Measurements from ENCODE around the gene ITPKC.

Gene ITPKC

DNA sequence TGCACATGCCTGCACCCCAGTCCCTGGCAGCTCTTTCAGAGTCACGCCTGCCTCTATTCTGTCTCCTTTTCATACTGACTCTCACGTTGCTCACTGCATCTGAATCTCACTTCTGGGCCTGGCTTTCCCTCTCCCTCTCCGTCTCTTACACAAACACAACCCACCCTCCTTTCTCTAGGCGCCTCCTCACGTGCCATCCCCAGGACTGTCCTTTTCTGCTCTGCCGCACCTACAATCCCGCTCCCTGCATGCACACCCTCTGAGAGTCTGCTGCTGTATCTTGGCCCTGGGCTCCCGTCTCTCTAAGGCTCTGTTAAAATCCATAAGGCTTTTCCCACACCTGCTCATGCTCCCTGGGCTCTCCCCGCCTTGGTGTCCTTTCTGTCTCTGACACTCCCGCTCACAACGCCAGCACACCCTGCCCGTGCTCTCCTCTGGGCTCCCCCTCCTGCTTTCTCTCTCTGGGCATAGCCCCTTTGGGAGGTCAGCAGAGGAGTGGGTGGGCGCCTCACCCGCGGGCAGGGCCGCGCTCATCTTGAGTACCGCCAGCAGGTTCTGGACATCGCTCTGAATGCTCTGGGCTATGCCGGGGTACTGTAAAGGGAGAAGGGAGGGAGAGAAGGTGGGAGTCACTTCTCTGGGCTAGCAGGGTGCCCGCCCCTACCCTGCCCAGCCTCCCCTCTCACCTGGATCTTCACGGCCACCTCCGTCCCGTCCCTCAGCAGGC, 13.7 kb upstream of the ITPKC start:
- TF ChIP-seq, protein P1, sequence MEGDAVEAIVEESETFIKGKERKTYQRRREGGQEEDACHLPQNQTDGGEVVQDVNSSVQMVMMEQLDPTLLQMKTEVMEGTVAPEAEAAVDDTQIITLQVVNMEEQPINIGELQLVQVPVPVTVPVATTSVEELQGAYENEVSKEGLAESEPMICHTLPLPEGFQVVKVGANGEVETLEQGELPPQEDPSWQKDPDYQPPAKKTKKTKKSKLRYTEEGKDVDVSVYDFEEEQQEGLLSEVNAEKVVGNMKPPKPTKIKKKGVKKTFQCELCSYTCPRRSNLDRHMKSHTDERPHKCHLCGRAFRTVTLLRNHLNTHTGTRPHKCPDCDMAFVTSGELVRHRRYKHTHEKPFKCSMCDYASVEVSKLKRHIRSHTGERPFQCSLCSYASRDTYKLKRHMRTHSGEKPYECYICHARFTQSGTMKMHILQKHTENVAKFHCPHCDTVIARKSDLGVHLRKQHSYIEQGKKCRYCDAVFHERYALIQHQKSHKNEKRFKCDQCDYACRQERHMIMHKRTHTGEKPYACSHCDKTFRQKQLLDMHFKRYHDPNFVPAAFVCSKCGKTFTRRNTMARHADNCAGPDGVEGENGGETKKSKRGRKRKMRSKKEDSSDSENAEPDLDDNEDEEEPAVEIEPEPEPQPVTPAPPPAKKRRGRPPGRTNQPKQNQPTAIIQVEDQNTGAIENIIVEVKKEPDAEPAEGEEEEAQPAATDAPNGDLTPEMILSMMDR (IDR thresholded peaks at IDR 0.05; ENCODE audit: insufficient read depth, low read depth, low read length, missing control alignments) = no peak
- H3K4me3 ChIP-seq (ENCODE audit: low read depth, low read length) = no peak overlapping the region
- DNase-seq (ENCODE audit: low read depth) = no peak

DNA sequence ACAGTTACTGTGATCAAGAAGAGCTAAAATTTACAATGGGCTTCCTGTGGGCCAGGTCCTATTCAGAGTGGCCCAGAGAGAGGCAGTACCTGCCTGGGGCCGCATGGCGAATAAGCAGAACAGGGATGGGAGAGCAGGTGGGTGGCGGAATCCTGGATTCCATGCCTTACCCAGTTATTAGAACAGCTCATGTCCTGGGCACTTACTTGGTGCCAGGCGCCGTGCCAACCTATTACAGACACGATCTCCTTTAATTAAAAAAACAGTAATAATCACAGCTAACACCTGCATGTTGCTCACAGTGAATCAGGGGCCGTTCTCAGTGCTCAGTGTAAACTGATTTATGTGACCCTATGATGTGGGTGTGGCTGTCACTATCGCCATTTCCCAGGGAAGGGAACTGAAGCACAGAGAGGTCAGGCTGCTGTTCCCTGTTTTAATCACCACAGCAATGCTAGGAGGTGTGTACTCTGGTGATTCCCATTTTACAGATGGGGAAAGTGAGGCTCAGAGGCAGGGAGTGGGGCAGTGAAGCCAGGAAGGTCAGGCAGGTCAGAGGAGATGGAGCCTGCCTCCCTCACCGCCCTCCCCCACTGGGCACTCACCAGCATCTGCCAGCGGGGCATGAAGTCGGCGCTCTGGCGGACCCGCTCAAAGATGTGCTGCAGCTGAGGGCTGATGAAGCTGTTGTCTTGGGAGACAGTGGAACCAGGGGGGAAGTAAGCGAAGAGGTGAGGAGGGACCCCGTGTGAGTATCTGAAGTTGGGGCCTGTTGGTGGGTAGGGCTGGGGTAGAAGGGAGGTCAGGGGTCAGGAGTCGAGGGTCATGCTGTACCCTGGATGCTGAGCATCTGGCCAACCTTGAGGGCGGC, 12.2 kb upstream of the ITPKC start:
- no peak for DNase-seq (ENCODE audit: low read depth)
- no peak overlapping the region for H3K4me3 ChIP-seq (ENCODE audit: low read depth, low read length)
- TF ChIP-seq, protein P1 (IDR thresholded peaks at IDR 0.05; ENCODE audit: insufficient read depth, low read depth, low read length, missing control alignments) = no peak

DNA sequence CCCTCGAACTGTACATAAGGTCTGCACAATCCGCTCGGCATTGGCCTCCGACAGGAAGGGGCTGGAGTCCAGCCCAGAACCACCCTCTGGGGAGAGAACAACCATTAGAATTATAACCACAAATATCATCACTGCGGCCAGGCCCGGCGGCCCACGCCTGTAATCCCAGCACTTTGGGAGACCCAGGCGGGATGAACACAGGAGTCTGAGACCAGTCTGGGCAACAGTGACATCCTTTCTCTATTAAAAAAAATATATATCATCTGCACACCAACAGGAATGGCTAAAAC, 11.6 kb upstream of the ITPKC start:
- TF ChIP-seq, protein P1 (IDR thresholded peaks at IDR 0.05; ENCODE audit: insufficient read depth, low read depth, low read length, missing control alignments) = no peak
- no peak for DNase-seq (ENCODE audit: low read depth)
- no peak overlapping the region for H3K4me3 ChIP-seq (ENCODE audit: low read depth, low read length)

DNA sequence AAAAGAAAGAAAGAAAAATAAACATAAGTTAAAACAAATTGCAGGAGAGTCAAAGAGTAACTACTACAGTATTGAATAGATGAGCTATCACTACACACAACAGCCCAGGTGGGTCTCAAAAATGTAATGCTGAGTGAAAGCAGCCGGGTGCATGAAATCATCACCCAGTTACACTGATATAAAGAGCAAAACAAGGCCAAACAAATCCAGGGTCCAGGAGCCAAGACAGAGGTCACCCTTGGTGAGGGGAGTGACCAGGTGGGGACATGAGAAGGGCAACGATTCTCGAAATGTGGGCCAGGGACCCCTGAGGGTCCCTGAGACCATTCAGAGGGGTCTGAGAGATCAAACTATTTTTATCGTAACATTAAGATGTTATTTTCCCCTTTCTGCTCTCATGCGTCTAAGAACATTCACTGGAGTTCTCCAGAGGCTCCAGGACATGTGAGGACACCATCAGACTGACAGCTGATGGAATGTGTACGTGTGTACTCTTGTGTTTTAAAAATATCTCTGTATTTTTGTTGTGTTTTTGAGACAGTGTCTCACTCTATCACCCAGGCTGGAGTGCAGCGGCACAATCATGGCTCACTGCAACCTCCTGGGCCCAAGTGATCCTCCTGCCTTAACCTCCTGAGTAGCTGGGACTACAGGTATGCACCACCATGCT, 10.8 kb upstream of the ITPKC start:
- no peak overlapping the region for H3K4me3 ChIP-seq (ENCODE audit: low read depth, low read length)
- no peak for DNase-seq (ENCODE audit: low read depth)
- TF ChIP-seq, protein P1 (IDR thresholded peaks at IDR 0.05; ENCODE audit: insufficient read depth, low read depth, low read length, missing control alignments) = no peak

DNA sequence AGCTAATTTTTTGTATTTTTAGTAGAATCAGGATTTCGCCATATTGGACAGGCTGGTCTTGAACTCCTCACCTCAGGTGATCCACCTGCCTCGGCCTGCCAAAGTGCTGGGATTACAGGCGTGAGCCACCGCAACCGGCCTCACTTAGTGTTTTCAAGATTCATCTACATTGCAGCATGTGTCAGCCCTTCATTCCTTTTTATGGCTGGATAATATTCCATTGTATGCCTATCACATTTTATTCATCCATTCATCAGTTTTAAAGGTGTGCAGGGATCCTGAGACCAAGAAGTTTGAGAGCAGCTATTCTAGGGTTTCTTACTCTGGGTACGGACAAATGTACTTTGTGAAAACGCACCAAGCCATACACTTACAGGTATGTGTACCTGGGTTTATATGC, 9.3 kb upstream of the ITPKC start:
- no peak for DNase-seq (ENCODE audit: low read depth)
- TF ChIP-seq, protein P1 (IDR thresholded peaks at IDR 0.05; ENCODE audit: insufficient read depth, low read depth, low read length, missing control alignments) = no peak
- H3K4me3 ChIP-seq (ENCODE audit: low read depth, low read length) = no peak overlapping the region

DNA sequence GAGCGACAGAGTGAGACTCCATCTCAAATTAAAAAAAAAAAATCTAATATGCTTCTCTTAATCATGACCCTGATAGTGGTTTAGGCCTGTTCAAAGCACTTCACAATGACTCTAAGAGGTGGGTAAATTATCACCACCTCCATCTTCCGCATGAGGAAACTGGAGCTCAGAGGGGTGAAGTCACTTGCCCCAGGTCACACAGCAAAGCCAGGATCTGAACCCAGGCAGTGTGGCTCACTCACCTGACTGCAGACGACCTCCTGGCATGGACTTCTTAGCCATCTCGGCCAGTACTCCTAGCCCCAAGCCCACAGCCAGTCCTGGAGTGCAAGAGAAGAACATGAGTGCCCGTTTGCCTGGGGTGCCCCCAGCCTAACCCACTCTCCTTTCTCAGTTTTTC, 7.1 kb upstream of the ITPKC start:
- TF ChIP-seq, protein P1 (IDR thresholded peaks at IDR 0.05; ENCODE audit: insufficient read depth, low read depth, low read length, missing control alignments) = no peak
- no peak for DNase-seq (ENCODE audit: low read depth)

More for the DNA sequence above, 7.1 kb upstream of the ITPKC start:
- no peak overlapping the region for H3K4me3 ChIP-seq (ENCODE audit: low read depth, low read length)
